ENCODE measurements around the gene IL7R. TPM values are rescaled to one million over a fixed set of nuclear protein-coding genes. Genes with fewer than 3 reads are reported as not detected.

IL7R gene
- total RNA-seq, 1 experiment from 2014 or later, result 0.26 TPM

- CTCF ChIA-PET, result interaction anchor here (1.1 kb wide), 2 partner anchors 10 to 30 kb away, joined by 3 to 5 read pairs; no protein-coding TSS in a partner anchor
- H3K36me3 Mint-ChIP-seq (ENCODE audit: insufficient read depth, unreplicated experiment), result no peaks in the 10 kb centered on the region
- no peak for DNase-seq (ENCODE audit: unreplicated experiment)
- no peaks in the 10 kb centered on the region for H3K4me1 Mint-ChIP-seq (ENCODE audit: insufficient read depth, unreplicated experiment)
- no peaks in the 10 kb centered on the region for H3K27me3 Mint-ChIP-seq (ENCODE audit: insufficient read depth, unreplicated experiment)
- H3K9me3 Mint-ChIP-seq (ENCODE audit: unreplicated experiment), result no peaks in the 10 kb centered on the region
- H3K27ac Mint-ChIP-seq (ENCODE audit: low read depth, unreplicated experiment), result no peak overlapping the region
- no TSS peak for BruUV-seq (replicated peaks)
- H3K4me3 Mint-ChIP-seq (ENCODE audit: unreplicated experiment), result no peak overlapping the region
- TF ChIP-seq CTCF (IDR thresholded peaks at IDR 0.05; ENCODE audit: unreplicated experiment), result no peak
- intact Hi-C loops (cut with micrococcal nuclease), result no loop called here
- POLR2A ChIA-PET, result no interaction called here
Observed at GRCh38 chr5:35820735-35821134, 36.0 kb upstream of the IL7R start.

- Mint-ChIP-seq H3K27ac (ENCODE audit: low read depth, unreplicated experiment) (no peak overlapping the region), H3K36me3 (ENCODE audit: insufficient read depth, unreplicated experiment) (no peaks in the 10 kb centered on the region), H3K4me1 (ENCODE audit: insufficient read depth, unreplicated experiment) (no peaks in the 10 kb centered on the region), H3K4me3 (ENCODE audit: unreplicated experiment) (no peak overlapping the region), H3K9me3 (ENCODE audit: unreplicated experiment) (no peaks in the 10 kb centered on the region), H3K27me3 (ENCODE audit: insufficient read depth, unreplicated experiment) (no peaks in the 10 kb centered on the region)
- intact Hi-C loops (cut with micrococcal nuclease), result no loop called here
- no peak for DNase-seq (ENCODE audit: unreplicated experiment)
- TF ChIP-seq CTCF (IDR thresholded peaks at IDR 0.05; ENCODE audit: unreplicated experiment), result no peak
- ChIA-PET CTCF (interaction anchor here (0.6 to 1.1 kb wide), 3 partner anchors 9 to 153 kb away, joined by 3 to 5 read pairs (median 3); no protein-coding TSS in a partner anchor), POLR2A (no interaction called here)
- BruUV-seq (replicated peaks), result no TSS peak
Observed at GRCh38 chr5:35821513-35821912, 35.2 kb upstream of the IL7R start.

GRCh38 chr5:35822511-35822910 lies 34.2 kb upstream of the IL7R start:
- Mint-ChIP-seq H3K9me3 (ENCODE audit: unreplicated experiment) (no peaks in the 10 kb centered on the region), H3K27ac (ENCODE audit: low read depth, unreplicated experiment) (no peak overlapping the region), H3K27me3 (ENCODE audit: insufficient read depth, unreplicated experiment) (no peaks in the 10 kb centered on the region), H3K4me3 (ENCODE audit: unreplicated experiment) (no peak overlapping the region), H3K36me3 (ENCODE audit: insufficient read depth, unreplicated experiment) (no peaks in the 10 kb centered on the region), H3K4me1 (ENCODE audit: insufficient read depth, unreplicated experiment) (no peaks in the 10 kb centered on the region)
- intact Hi-C loops (cut with micrococcal nuclease), result no loop called here
- TF ChIP-seq CTCF (IDR thresholded peaks at IDR 0.05; ENCODE audit: unreplicated experiment), result no peak
- DNase-seq (ENCODE audit: unreplicated experiment), result no peak
- BruUV-seq (replicated peaks), result no TSS peak
- POLR2A ChIA-PET, result no interaction called here
- CTCF ChIA-PET, result interaction anchor here (0.7 to 1.5 kb wide), 2 partner anchors 9 to 179 kb away, joined by 3 to 5 read pairs; no protein-coding TSS in a partner anchor

GRCh38 chr5:35823347-35824098 lies 33.2 kb upstream of the IL7R start:
- POLR2A ChIA-PET, result no interaction called here
- CTCF ChIA-PET, result interaction anchor here (1.1 to 1.5 kb wide), 2 partner anchors 10 to 46 kb away, joined by 3 to 5 read pairs; no protein-coding TSS in a partner anchor
- no peaks in the 10 kb centered on the region for H3K36me3 Mint-ChIP-seq (ENCODE audit: insufficient read depth, unreplicated experiment)
- intact Hi-C loops (cut with micrococcal nuclease), result no loop called here
- H3K27ac Mint-ChIP-seq (ENCODE audit: low read depth, unreplicated experiment), result no peak overlapping the region
- TF ChIP-seq CTCF (IDR thresholded peaks at IDR 0.05; ENCODE audit: unreplicated experiment), result no peak
- no peaks in the 10 kb centered on the region for H3K4me1 Mint-ChIP-seq (ENCODE audit: insufficient read depth, unreplicated experiment)
- DNase-seq (ENCODE audit: unreplicated experiment), result no peak
- no peak overlapping the region for H3K4me3 Mint-ChIP-seq (ENCODE audit: unreplicated experiment)
- BruUV-seq (replicated peaks), result no TSS peak
- no peaks in the 10 kb centered on the region for H3K27me3 Mint-ChIP-seq (ENCODE audit: insufficient read depth, unreplicated experiment)
- no peaks in the 10 kb centered on the region for H3K9me3 Mint-ChIP-seq (ENCODE audit: unreplicated experiment)

All from MCF 10A (cell line).